ES-I3 (cell line): ENCODE results near the gene SLC39A11.

Source experiments
- H3K36me3 ChIP-seq: 2 replicates; pipeline ENCODE4 v1.6.1; 2013; ENCODE audit warnings: mild to moderate bottlenecking, low read length, control low read depth, moderate library complexity; ENCODE audit not compliant: insufficient read depth
- H3K4me1 ChIP-seq: 2 replicates; pipeline ENCODE4 v1.6.1; 2013; ENCODE audit warnings: mild to moderate bottlenecking, control low read depth, low read length; ENCODE audit not compliant: insufficient read depth
- H3K9ac ChIP-seq: 2 replicates; pipeline ENCODE4 v1.6.1; 2013; ENCODE audit warnings: low read depth, mild to moderate bottlenecking, low read length, moderate library complexity
- H3K9me3 ChIP-seq: 2 replicates; pipeline ENCODE4 v1.6.1; 2013; ENCODE audit warnings: mild to moderate bottlenecking, low read length, moderate library complexity; ENCODE audit not compliant: control insufficient read depth, insufficient read depth

Gene SLC39A11

GRCh38 chr17:72631568-72631948 is 460.9 kb downstream of the SLC39A11 start:
- H3K9ac ChIP-seq: no peak overlapping the region
- no peaks in the 10 kb centered on the region for H3K9me3 ChIP-seq
- H3K4me1 ChIP-seq: 0 out of 2 replicates have a peak, but pooled peaks cover 5% of the 10 kb centered on the region
- no peaks in the 10 kb centered on the region for H3K36me3 ChIP-seq

DNA sequence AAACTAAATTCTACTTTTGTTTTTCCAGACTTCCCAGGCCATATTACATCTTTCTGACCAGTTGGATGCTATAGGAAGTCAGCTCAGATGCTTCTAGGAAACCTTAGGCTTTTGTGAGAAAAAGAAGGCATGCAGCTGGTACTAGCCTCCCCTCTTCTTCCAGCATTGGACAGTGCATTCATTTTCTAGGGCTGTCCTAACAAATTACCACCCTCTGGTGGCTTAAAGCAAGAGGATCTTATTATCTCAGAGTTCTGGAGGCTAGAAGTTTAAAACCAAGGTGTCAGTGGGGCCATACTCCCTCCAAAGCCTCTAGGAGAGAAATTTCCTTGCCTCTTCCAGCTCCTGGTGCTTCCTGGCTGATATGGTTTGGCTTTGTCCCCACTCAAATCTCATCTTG is 467.8 kb downstream of the SLC39A11 start:
- peaks cover 21% of the 10 kb centered on the region for H3K4me1 ChIP-seq
- no peaks in the 10 kb centered on the region for H3K9me3 ChIP-seq
- no peaks in the 10 kb centered on the region for H3K36me3 ChIP-seq
- no peak overlapping the region for H3K9ac ChIP-seq

DNA sequence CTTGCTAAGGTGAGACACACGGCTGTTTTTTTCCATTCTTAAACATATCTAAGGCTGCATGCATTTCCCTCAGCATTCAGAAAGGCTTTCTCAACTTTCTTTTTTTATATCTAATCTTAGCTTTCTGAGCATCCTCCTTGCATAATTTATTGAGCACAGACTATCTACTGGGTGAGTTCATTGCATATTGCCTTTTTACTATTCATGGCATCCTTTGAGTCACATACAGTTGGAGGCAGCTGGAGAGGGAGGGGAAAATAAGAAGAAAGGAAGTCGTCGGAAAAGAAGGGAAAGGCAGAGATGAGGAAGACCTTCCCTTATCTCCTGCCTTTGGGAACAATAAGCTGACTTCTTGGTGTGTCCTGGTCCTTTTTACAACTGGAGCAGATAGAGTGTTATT is 468.3 kb downstream of the SLC39A11 start:
- no peak overlapping the region for H3K9ac ChIP-seq
- no peaks in the 10 kb centered on the region for H3K9me3 ChIP-seq
- H3K4me1 ChIP-seq: peaks cover 21% of the 10 kb centered on the region
- no peaks in the 10 kb centered on the region for H3K36me3 ChIP-seq

- Histone ChIP-seq H3K9me3 (no peaks in the 10 kb centered on the region), H3K36me3 (no peaks in the 10 kb centered on the region), H3K4me1 (peaks cover 25% of the 10 kb centered on the region), H3K9ac (no peak overlapping the region)
Measured at GRCh38 chr17:72622661-72623433, 469.6 kb downstream of the SLC39A11 start.

GRCh38 chr17:72619976-72620650 is 472.4 kb downstream of the SLC39A11 start:
- H3K9me3 ChIP-seq: no peaks in the 10 kb centered on the region
- no peak overlapping the region for H3K9ac ChIP-seq
- H3K36me3 ChIP-seq: no peaks in the 10 kb centered on the region
- H3K4me1 ChIP-seq: peaks cover 33% of the 10 kb centered on the region

- H3K9ac ChIP-seq: no peak overlapping the region
- peaks cover 32% of the 10 kb centered on the region for H3K4me1 ChIP-seq
- H3K9me3 ChIP-seq: no peaks in the 10 kb centered on the region
- H3K36me3 ChIP-seq: no peaks in the 10 kb centered on the region
Measured at GRCh38 chr17:72618001-72618509, 474.4 kb downstream of the SLC39A11 start.

DNA sequence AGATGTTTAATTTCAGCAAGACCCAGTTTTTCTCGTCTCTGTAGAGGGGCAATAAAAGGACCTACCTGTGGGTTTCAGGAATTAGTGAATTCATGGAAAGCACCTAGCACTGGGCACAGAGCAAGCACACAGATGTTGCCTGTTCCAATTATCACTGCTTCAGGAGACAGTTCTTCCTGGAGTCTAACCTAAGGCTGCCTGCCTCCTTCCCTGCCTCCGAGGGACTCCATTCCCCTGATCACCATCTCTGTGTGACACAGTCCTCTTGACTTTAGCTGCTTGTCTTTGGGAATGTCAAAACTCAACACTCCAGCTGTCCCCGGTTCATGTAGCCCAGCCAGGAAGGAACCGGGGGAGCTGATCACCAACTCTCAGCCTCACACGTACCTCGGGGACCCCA is 474.9 kb downstream of the SLC39A11 start:
- Histone ChIP-seq H3K4me1 (peaks cover 27% of the 10 kb centered on the region), H3K9ac (no peak overlapping the region), H3K9me3 (no peaks in the 10 kb centered on the region), H3K36me3 (no peaks in the 10 kb centered on the region)

- no peaks in the 10 kb centered on the region for H3K9me3 ChIP-seq
- H3K36me3 ChIP-seq: no peaks in the 10 kb centered on the region
- H3K4me1 ChIP-seq: peaks cover 27% of the 10 kb centered on the region
- H3K9ac ChIP-seq: no peak overlapping the region
Measured at GRCh38 chr17:72616447-72616846, 476.0 kb downstream of the SLC39A11 start.

GRCh38 chr17:72615627-72615991 is 476.9 kb downstream of the SLC39A11 start:
- Histone ChIP-seq H3K9ac (no peak overlapping the region), H3K4me1 (peaks cover 27% of the 10 kb centered on the region), H3K9me3 (no peaks in the 10 kb centered on the region), H3K36me3 (no peaks in the 10 kb centered on the region)

- H3K36me3 ChIP-seq: no peaks in the 10 kb centered on the region
- H3K9me3 ChIP-seq: no peaks in the 10 kb centered on the region
- no peak overlapping the region; the same call in 1 of the 2 replicates for H3K9ac ChIP-seq
- H3K4me1 ChIP-seq: peaks cover 27% of the 10 kb centered on the region
Measured at GRCh38 chr17:72614871-72615626, 477.4 kb downstream of the SLC39A11 start.

DNA sequence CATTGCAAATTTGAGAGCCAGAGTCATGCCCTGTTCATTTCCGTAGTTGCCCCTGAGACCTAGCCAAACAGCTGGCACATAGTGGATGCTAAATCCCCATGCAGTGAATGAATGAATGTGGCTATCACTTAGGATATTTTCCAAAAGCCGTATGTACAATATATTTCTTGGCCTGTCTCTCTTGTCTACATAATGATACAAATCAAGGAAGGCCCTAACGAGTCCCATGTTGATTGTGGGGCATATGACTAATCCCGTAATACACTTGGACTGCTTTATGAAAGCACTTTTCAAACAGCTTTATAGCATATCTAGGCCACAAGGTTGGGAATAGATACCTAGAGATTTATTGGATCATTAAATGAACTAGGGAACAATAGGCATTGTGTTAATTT is 478.0 kb downstream of the SLC39A11 start:
- Histone ChIP-seq H3K9me3 (no peaks in the 10 kb centered on the region), H3K4me1 (peaks cover 27% of the 10 kb centered on the region), H3K36me3 (no peaks in the 10 kb centered on the region), H3K9ac (no peak overlapping the region)

DNA sequence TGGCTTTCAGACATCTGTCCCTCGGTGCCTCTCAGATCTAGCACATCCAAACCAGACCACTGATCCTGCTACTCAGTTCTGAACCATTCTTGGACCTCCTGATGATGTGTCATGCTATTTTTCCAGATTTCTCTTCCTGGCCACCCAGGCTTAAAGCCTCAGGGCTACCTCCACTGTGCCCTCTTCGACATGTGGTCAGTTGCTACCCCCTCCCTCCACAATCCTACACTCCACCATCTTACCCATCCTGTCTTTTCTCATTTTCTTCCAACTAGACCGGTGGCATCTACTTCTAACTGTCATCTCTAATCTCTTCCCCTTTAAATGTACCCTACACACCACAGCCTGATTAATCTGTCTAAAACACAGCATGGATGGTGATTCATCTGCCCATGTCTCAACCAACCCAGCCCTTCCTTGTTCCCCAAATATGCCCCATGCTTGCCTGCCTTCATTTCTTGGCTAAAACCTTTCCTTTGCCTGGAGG is 478.6 kb downstream of the SLC39A11 start:
- H3K4me1 ChIP-seq: peaks cover 27% of the 10 kb centered on the region
- H3K9me3 ChIP-seq: no peaks in the 10 kb centered on the region
- no peak overlapping the region for H3K9ac ChIP-seq
- no peaks in the 10 kb centered on the region for H3K36me3 ChIP-seq

GRCh38 chr17:72613396-72613795 is 479.1 kb downstream of the SLC39A11 start:
- Histone ChIP-seq H3K9ac (no peak overlapping the region), H3K36me3 (no peaks in the 10 kb centered on the region), H3K4me1 (peaks cover 27% of the 10 kb centered on the region), H3K9me3 (no peaks in the 10 kb centered on the region)

DNA sequence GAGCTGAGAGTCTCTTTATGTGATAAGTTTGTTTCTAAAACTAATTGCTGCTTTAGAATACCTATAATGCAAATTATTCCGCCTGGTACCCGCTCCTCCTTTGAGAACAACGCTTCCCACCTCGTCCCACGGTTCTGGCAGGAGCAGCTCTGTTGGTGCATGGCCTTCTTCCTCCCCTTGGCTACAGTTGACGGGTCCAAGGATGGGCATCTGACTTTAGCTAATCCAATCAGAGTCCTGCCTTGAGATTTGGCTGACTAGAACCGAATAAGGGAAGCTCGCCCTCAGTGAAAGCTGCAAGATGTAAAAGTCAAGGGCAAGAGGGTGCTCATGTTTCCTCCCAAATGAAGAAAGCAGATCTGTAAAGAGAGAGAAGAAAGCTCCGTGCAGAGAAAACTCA is 481.3 kb downstream of the SLC39A11 start:
- H3K9me3 ChIP-seq: no peaks in the 10 kb centered on the region
- H3K36me3 ChIP-seq: no peaks in the 10 kb centered on the region
- peaks cover 15% of the 10 kb centered on the region for H3K4me1 ChIP-seq
- no peak overlapping the region for H3K9ac ChIP-seq
